Measurements from ENCODE around the gene ZNF331. TPM values are rescaled to one million over a fixed set of nuclear protein-coding genes. Genes with fewer than 3 reads are reported as not detected.
"Not testable (repeated sequence)": the region's sequence is repeated elsewhere in the genome, so short reads cannot be mapped to it uniquely, and the experiment has no call there.

ZNF331 gene
- 10 to 100 TPM; 20.8 to 23.1 TPM for total RNA-seq

DNA sequence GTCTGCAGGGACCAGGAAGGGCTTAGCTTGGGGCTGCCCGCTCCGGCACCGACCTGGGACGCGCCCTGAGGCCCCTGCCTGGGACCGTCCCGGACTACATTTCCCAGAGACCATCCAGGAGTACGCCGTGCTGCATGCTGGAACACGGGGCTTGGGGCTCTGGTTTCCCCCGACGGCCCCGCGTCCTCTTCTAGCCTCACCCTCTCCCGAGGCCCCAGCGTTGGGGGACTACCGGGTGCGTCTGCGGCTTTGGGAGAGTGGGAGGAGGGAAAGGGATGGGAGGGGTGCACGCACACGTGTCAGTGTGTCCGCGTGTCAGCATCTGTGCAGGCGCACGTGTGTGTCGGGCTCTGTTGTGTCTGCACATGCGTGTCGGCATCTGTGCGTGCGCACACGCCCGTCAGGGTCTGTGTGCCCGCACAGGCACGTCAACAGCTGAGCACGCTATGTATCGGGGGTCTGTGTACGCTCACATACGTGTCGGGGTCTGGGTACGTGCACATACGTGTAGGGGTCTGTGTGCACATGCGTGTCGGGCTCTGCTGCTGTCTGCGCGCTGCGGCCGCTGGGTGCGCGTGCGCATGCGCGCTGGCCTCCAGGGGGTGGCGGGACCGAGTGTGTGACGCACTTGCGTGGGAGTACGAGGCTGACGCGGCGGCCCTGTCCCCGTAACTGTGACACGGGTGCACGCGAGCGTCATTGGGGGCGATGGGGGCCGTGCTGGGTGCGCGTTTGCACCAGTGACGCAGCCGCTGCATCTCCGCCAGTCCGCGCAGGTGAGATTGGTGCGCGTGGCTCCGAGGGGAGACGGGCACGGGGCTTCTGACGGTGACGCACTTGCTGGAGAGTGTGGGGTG lies at the start of gene ZNF331:
Gene ZNF331, plus strand, starts transcription at position 625 of the 857 bp plus-strand sequence. CDS start 31,232 bp downstream, outside the sequence.
- peak within 1 kb of the TSS; percentile 96 for H3K4me3 Mint-ChIP-seq
- peaks cover 4% of the 10 kb centered on the region for H3K27me3 Mint-ChIP-seq
- H3K27ac Mint-ChIP-seq: peak within 1 kb of the TSS; percentile 98
- H3K9me3 Mint-ChIP-seq: peaks cover 3% of the 10 kb centered on the region
- peaks cover 54% of the 10 kb centered on the region for H3K36me3 Mint-ChIP-seq
- DNase-seq: peak; percentile 91
- ChIA-PET POLR2A (interaction anchor here (1.0 to 1.8 kb wide), 2 partner anchors 15 to 17 kb away, joined by 5 to 6 read pairs; no protein-coding TSS in a partner anchor), CTCF (no interaction called here)
- intact Hi-C loops (cut with micrococcal nuclease): loop anchor here (1.0 kb wide), 2 partner anchors 16 to 17 kb away; no protein-coding TSS in a partner anchor
- H3K4me1 Mint-ChIP-seq (ENCODE audit: low read depth): peaks cover 31% of the 10 kb centered on the region

DNA sequence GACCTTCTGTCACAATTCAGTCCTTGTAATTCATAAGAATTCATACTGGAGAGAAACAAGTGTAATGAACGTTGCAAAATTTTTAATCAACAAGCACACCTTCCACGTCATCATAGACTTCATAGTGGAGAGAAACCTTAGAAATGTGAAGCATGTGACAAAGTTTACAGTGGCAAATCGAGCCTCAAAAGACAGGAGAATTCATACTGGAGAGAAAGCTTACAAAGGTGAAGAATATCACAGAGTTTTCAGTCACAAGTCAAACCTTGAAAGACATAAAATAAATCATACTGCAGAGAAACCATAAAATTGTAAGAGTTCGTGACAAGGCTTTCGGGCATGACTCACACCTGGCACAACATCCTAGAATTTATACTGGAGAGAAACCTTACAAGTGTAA lies 45.8 kb upstream of the ZNF331 start:
- peaks cover 79% of the 10 kb centered on the region for H3K36me3 Mint-ChIP-seq
- DNase-seq: no peak
- ChIA-PET CTCF (no interaction called here), POLR2A (no interaction called here)
- no peak overlapping the region for H3K4me3 Mint-ChIP-seq
- no peaks in the 10 kb centered on the region for H3K4me1 Mint-ChIP-seq (ENCODE audit: low read depth)
- H3K27ac Mint-ChIP-seq: no peak overlapping the region
- peaks cover 80% of the 10 kb centered on the region for H3K9me3 Mint-ChIP-seq
- no peaks in the 10 kb centered on the region for H3K27me3 Mint-ChIP-seq
- intact Hi-C loops (cut with micrococcal nuclease): no loop called here

DNA sequence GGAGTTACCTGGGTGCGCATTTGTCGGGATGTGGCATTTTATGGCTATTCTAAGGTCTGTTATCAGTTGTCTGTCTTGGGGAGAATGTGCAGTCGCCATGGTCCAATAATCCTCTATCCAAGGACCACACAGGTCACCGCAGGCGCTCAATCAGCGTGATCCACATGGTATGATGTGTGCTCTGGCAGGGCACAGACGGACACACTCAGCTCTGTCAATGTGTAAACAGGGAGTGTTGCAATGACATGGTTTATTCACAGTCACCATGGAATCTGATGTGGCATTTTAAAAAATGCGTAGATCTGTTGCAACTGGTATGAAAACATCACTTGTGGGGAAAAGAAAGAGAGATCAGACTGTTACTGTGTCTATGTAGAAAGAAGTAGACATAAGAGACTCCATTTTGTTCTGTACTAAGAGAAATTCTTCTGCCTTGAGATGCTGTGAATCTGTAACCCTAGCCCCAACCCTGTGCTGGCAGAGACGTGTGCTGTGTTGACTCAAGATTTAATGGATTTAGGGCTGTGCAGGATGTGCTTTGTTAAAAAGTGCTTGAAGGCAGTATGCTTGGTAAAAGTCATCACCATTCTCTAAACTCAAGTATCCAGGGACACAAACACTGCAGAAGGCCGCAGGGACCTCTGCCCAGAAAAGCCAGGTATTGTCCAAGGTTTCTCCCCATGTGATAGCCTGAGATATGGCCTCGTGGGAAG lies 40.5 kb upstream of the ZNF331 start:
- POLR2A ChIA-PET, CTCF ChIA-PET: not testable (repeated sequence)
- peaks cover 66% of the 10 kb centered on the region for H3K9me3 Mint-ChIP-seq

DNA sequence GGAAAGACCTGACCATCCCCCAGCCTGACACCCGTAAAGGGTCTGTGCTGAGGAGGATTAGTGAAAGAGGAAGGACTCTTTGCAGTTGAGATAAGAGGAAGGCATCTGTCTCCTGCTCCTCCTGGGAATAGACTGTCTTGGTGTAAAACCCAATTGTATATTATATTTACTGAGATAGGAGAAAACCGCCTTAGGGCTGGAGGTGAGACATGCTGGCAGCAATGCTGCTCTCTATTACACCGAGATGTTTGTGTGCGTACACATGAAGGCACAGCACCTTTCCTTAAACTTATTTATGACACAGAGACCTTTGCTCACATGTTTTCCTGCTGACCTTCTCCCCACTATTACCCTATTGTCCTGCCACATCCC lies 39.9 kb upstream of the ZNF331 start:
- CTCF ChIA-PET; POLR2A ChIA-PET; H3K27ac Mint-ChIP-seq; H3K4me1 Mint-ChIP-seq (ENCODE audit: low read depth); H3K27me3 Mint-ChIP-seq; intact Hi-C loops (cut with micrococcal nuclease); H3K4me3 Mint-ChIP-seq; DNase-seq: not testable (repeated sequence)
- peaks cover 31% of the 10 kb centered on the region for H3K36me3 Mint-ChIP-seq
- peaks cover 63% of the 10 kb centered on the region for H3K9me3 Mint-ChIP-seq

More for the DNA sequence above, 40.5 kb upstream of the ZNF331 start:
- H3K27me3 Mint-ChIP-seq; H3K4me1 Mint-ChIP-seq (ENCODE audit: low read depth); H3K4me3 Mint-ChIP-seq; intact Hi-C loops (cut with micrococcal nuclease); DNase-seq; H3K27ac Mint-ChIP-seq: not testable (repeated sequence)
- peaks cover 34% of the 10 kb centered on the region for H3K36me3 Mint-ChIP-seq

DNA sequence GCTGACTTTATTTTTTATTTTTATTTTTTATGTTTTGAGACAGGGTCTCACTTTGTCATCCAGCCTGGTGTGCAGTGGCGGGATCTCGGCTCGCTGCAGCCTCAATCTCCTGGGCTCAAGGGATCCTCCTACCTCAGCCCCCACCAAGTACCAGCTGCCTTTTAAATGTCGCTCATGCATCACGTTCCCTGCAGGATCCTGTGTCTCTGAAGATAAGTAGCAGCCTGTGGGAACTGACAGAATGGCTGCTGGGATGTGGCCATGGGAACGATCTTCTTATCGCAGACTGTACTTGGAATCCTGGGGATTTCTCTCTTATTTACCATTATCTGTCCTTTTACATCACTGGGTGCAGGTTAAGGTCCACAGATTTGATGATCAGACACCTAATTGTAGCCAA lies 34.8 kb upstream of the ZNF331 start:
- POLR2A ChIA-PET; DNase-seq; H3K4me1 Mint-ChIP-seq (ENCODE audit: low read depth); H3K36me3 Mint-ChIP-seq; H3K4me3 Mint-ChIP-seq; CTCF ChIA-PET; H3K27ac Mint-ChIP-seq; intact Hi-C loops (cut with micrococcal nuclease): not testable (repeated sequence)
- H3K27me3 Mint-ChIP-seq: peaks cover 13% of the 10 kb centered on the region
- peaks cover 21% of the 10 kb centered on the region for H3K9me3 Mint-ChIP-seq

DNA sequence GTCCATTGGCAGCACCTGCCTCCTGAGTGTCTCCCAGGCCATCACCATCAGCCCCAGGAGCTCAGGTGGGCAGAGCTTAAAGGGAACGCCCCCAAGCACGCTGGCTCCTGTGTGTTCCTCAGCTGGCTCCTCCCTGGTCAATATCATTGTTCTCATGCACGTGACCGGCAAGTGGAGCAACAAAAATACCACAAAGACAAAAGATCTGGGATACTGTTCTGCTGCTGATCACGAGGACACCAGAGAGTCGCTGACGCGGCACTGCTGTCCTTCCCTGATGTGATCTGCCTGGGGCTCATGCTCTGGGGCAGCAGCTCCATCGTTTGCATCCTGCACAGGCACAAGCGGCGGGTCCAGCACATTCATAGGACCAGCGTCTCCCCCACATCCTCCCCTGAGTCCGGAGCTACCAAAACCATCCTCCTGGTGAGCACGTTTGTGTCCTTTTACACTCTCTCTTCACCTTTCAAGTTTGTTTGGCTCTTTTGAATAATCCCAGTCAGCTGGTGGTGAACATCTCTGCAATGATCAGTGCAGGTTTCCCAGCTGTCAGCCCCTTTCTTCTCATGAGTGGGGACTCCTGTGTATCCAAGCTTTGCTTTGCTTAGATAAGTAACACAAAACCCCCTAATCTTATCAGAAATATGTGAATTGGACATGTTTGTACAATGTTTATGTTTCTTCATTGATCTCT lies 34.1 kb upstream of the ZNF331 start:
- H3K27me3 Mint-ChIP-seq: peaks cover 13% of the 10 kb centered on the region
- DNase-seq; H3K4me3 Mint-ChIP-seq; CTCF ChIA-PET; H3K27ac Mint-ChIP-seq; POLR2A ChIA-PET; H3K36me3 Mint-ChIP-seq; intact Hi-C loops (cut with micrococcal nuclease); H3K4me1 Mint-ChIP-seq (ENCODE audit: low read depth): not testable (repeated sequence)
- H3K9me3 Mint-ChIP-seq: peaks cover 17% of the 10 kb centered on the region

DNA sequence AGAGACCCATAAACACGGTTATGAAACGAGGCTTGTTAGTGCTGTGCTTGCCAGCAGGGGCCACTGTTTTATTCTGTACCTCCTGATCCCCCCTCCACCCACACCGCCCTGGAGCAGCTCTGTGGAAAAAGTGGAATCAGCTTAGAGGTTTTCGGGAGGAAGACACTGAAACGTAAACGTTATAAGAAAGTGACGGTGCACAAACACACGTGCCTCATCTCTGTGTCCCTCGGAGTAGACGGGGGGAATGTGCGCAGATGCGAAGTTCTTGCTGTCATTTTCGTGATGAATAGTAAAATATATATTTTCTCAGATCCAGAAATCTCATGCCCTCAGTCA lies 33.6 kb upstream of the ZNF331 start:
- H3K27ac Mint-ChIP-seq; H3K36me3 Mint-ChIP-seq; POLR2A ChIA-PET; CTCF ChIA-PET; intact Hi-C loops (cut with micrococcal nuclease); H3K4me3 Mint-ChIP-seq; H3K4me1 Mint-ChIP-seq (ENCODE audit: low read depth); DNase-seq: not testable (repeated sequence)
- H3K27me3 Mint-ChIP-seq: peaks cover 13% of the 10 kb centered on the region
- H3K9me3 Mint-ChIP-seq: peaks cover 13% of the 10 kb centered on the region

DNA sequence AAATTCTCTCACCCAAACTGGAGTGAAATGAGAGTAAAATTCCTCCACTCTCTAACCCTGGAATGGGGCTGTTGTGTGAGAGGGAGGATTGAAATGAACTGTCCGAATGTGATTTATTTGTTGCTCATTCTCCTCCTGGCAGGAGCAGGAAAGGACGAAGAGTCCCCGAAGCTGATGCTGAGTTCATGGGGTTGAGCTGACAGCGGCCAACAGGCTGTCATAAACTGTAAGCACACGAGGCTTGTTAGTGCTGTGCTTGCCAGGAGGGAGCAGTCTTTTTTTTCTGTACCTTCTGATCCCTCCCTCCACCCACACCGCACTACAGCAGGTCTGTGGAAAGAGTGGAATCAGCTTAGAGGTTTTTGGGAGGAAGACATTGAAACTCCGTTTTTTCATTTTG lies 33.1 kb upstream of the ZNF331 start:
- intact Hi-C loops (cut with micrococcal nuclease): no loop called here
- H3K27ac Mint-ChIP-seq: no peak overlapping the region
- DNase-seq: no peak
- H3K9me3 Mint-ChIP-seq: peaks cover 13% of the 10 kb centered on the region
- CTCF ChIA-PET: no interaction called here
- POLR2A ChIA-PET: no interaction called here
- H3K36me3 Mint-ChIP-seq: peaks cover 6% of the 10 kb centered on the region
- H3K4me1 Mint-ChIP-seq (ENCODE audit: low read depth): no peaks in the 10 kb centered on the region
- no peak overlapping the region for H3K4me3 Mint-ChIP-seq
- H3K27me3 Mint-ChIP-seq: peaks cover 13% of the 10 kb centered on the region

DNA sequence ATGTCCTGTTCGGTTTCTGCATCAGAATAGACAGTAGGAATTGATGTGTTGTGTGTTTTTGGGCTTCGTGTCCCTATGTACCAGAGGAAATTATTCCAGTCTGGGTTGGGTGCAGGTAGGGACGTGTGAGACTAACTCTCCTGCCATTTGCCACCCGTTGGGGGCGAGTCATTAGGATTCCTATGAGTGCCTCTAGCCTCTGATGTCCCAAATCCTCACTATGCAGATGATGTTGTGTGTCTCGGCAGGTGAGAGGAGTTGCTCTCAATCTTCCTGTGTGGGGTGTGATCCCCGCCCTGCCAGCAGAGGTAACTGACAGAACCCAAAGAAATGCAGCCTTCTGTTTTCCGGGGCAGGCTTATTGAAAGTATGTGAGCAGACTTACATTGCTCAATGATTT lies 31.2 kb upstream of the ZNF331 start:
- H3K9me3 Mint-ChIP-seq: peaks cover 3% of the 10 kb centered on the region
- intact Hi-C loops (cut with micrococcal nuclease): no loop called here
- peaks cover under 1% of the 10 kb centered on the region for H3K4me1 Mint-ChIP-seq (ENCODE audit: low read depth)
- ChIA-PET CTCF (interaction anchor here (1.8 kb wide), 1 partner anchor 82 kb away, joined by 5 read pairs; no protein-coding TSS in a partner anchor), POLR2A (no interaction called here)
- peaks cover 2% of the 10 kb centered on the region for H3K36me3 Mint-ChIP-seq
- no peak overlapping the region for H3K4me3 Mint-ChIP-seq
- peaks cover 10% of the 10 kb centered on the region for H3K27me3 Mint-ChIP-seq
- no peak for DNase-seq
- no peak overlapping the region for H3K27ac Mint-ChIP-seq

DNA sequence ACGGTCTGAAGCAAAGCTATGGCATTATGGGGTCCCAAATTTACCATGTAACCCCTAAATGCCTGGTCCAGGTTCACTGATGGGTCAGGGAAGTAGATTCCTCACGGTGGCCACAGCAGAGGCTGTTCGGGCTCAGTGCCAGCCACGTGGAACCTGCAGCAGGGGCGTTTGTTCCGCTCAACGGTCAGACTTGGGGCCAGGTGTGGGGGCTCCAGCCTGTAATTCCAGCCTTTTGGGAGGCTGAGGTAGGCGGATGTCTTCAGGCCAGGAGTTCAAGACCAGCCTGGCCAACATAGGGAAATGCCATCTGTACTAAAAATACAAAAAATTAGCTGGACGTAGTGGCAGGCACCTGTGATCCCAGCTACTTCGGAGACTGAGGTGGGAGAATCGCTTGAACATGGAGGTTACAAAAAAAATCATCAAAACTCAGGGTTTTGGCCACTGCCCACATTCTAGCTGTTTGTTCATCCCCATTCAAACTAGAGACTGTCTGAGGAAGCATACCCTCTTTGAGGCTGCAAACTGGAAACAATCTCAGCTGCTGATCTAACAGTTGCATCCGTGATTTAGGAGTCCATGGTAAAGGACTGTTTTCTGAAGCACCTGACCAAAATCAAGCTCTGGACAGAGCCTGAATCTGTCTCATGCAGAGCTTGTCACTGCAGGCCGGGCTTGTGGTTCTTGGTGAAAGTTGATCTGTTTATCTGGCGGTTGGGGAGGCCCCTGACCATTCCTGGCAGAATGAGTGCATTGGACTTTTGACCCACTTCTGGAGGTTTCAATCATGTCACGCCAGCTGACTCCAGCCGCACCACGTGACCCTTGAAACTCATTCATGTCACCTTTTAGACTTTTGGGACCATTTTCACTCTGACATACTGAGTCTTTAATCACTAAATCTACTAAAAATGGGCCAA lies 30.2 kb upstream of the ZNF331 start:
- H3K9me3 Mint-ChIP-seq: peaks cover under 1% of the 10 kb centered on the region
- ChIA-PET CTCF (interaction anchor here (0.9 to 1.8 kb wide), 2 partner anchors 83 to 312 kb away, joined by 4 to 5 read pairs; no protein-coding TSS in a partner anchor), POLR2A (no interaction called here)
- H3K27ac Mint-ChIP-seq: no peak overlapping the region
- peaks cover 4% of the 10 kb centered on the region for H3K4me1 Mint-ChIP-seq (ENCODE audit: low read depth)
- intact Hi-C loops (cut with micrococcal nuclease): no loop called here
- no peak overlapping the region for H3K4me3 Mint-ChIP-seq
- no peak for DNase-seq
- peaks cover 11% of the 10 kb centered on the region for H3K27me3 Mint-ChIP-seq
- peaks cover 1% of the 10 kb centered on the region for H3K36me3 Mint-ChIP-seq

DNA sequence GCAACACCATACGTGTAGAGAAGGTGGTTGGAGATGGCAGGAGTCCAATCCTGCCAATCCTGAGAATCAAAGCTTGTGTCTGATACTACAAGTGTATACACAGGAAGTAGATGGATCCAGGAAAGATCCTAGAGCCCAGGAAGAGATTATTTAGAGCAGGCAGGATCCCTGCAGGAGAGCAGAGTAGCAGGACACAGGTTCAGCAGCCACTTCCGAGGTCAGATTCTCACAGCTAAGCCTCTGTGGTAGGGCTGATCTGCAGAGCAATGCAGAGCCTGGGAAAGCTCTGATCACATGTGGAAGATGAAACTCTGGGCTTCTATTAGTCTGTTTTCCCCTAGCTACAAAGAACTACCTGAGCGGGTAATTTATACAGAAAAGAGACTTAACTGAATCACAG lies 28.5 kb upstream of the ZNF331 start:
- Mint-ChIP-seq H3K4me1 (ENCODE audit: low read depth) (peaks cover 4% of the 10 kb centered on the region), H3K27me3 (peaks cover 10% of the 10 kb centered on the region), H3K4me3 (no peak overlapping the region), H3K27ac (no peak overlapping the region), H3K9me3 (no peaks in the 10 kb centered on the region), H3K36me3 (no peaks in the 10 kb centered on the region)
- ChIA-PET POLR2A (no interaction called here), CTCF (interaction anchor here (1.1 kb wide), 1 partner anchor 314 kb away, joined by 4 read pairs; no protein-coding TSS in a partner anchor)
- intact Hi-C loops (cut with micrococcal nuclease): no loop called here
- no peak for DNase-seq

Data from activated CD4-positive, alpha-beta memory T cell treated with anti-CD3 and anti-CD28 coated beads for 36 hours (primary cell).